DMS114 treated with DMSO at 0.1 percent for 48 hours (cell line): ENCODE measurements around the gene KIF18A.

ENCODE experiments used
- DNase-seq: peaks from one replicate; lab custom pipeline; 2025; ENCODE audit not compliant: unreplicated experiment; lab: John Stamatoyannopoulos, UW

The KIF18A gene

DNA sequence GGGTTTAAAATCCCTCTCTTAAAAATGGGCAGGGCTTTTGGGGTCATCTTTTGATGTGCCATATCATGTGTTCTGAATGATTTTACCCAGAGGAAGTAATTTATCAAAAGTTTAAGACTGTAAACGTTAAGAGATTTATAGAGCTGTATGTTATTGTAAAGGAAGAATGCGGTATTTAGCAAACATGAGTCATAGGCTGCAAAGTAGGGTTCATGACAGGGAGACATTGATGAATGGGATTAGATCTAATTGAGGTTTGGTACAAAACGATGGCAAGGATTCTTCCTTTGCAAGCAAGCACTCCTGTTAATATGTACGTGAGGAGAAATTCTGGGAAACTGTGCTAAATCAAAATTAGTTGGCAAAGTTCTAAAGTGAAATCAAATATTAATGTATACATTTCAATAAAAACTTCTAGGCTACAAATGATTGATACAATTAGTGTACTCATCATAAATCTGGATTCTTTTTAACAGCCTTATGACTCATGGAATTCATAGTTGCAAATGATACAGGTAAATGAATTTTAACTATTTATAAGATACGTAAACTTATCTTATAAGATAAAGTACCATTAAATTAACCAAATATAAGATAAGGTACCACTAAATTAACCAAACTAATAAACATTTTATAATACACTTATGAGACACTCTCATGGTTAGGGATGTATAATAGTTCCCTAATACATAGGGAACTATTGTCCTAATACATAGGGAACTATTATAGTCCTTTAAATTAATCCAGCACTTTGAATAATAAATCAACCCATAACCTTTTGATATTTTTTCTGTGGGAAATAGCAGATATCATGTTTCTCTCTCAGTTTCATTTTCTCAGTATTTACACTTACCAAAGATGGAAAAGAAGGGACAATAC lies 58.4 kb downstream of the KIF18A start:
- no peak for DNase-seq

DNA sequence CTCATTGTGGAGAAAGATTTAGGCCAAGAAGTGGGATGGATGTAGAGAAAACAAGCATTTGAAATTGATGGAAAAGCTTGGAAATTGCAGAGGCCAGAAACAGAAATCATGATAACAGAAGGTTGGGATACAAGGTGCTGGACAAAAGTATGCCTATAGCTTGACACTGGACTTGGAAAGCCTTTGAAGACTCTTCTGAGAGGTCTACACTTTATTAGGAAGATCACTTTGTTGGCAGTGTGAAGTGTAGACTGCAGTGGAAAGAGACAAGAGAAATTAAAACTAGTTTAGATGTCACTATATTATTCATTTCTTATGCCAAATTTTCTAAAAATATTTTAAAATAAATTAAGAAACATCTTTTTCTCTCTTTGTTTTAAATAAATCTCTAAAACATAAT lies 59.1 kb downstream of the KIF18A start:
- no peak for DNase-seq

DNA sequence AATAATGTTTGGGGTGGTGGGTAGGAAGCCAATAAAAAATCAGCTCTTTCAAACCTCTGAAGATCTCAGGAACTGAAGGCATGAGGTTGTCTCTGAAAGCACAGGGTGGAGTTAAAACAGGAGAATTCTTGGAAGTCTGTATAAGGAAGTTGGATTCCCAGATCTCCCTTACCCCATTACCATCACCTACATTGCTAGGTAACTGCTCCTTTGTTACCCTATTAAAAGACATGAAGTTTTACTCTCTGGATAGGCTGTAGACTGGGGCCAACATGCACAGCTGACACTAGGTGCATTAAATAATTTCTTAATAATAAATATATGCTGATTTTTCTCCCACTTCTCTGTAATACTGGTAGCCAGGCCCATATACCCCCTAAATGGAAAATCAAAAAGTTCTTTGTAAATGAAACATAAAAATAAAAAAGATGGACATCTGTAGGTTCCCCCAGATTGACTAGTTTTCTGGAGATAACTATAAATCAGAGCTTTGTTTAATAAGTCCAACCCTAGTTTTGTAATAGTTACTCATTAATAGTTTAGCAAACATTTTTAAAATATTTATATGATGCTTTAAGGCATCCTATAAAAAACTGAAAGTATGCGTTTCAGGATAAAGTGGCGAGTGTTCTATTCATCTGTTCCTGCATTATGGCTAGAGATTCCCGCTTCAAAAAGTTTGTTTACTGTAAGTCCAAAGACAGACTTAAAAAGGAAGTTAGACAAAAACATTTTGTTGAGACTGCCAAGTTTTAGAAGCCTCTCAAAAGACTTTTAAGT lies 63.8 kb downstream of the KIF18A start:
- DNase-seq = no peak

DNA sequence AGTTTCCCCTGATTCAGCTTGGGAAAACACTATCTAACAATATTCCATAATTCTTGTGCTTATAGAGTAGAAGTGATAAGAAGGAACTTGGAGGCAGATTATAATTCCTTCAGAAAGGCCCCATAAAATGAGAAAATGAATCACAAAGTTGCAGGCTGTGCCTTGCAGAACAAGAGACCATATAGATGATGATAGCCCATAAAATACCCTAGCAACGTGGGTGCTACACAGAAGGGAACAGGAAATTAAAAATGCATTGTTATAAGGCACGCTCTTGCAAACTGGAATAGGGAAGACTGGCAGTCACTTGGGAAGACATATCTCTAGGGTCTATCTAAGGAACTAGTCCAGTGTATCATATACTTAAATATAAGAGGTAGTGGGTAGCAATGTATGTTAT lies 67.6 kb downstream of the KIF18A start:
- DNase-seq = no peak

DNA sequence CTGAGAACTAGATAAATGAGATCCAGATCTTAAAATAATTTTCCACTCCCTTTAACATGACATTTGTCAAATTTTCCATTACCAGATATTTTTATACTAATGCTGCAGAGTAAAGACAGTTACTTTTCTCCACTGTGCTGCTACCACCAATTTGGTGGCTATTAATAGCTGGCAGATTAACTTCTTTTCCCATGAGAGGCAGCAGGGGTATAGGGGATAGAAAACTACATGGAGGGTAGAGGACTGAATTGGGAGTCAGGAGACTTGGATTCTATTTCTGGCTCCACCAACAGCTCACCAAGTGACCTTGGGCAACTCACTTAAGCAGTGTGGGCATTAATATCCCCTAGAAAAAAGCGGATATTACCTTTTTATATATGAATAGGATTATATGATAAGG lies 69.2 kb downstream of the KIF18A start:
- no peak for DNase-seq

DNA sequence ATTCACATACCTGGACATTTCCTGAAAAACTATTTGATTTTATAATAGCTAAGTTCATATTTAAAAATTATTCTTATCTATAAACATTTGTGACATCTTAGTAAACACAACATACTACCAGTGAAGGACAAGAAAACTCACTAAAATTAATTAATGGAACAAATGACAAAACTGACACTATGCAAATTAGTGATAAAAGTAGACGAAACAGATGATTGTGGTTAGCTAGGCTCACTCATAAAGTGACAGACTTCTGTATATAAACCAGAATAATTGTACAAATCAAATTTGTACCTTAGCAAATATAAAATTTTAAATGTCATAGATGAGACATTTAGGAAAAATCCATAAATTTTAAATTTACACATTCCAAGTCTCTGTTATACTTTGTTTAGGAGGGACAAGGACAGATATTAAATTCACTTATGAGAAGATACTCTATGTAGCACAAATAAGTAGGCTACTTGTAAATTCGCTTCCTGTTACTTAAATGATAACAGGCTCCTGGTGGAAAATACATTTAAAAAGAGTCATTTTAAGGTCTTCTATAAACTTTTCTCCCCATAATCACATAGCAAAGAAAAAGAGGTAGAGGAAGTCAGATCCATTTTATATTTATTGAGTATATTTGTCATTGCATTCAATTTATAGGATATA lies 81.2 kb downstream of the KIF18A start:
- DNase-seq = no peak

DNA sequence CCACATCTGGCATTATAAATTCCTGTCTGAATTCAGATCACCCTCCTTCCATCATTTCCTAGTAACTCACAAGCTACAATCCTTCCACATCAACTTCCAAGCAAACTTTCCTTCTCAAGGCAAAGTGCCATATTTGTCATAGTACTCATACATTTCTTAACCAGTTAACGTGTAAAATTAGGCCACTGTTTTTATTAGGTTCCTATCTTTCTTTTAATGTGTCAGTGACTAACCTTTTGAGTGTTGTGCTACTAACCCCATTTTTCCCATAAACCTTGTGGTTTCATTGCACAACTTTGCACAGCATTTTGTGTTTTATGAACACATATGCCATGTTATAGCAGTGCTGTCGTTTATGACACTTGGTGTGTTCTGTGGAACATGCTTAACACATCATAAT lies 90.1 kb downstream of the KIF18A start:
- DNase-seq = no peak

DNA sequence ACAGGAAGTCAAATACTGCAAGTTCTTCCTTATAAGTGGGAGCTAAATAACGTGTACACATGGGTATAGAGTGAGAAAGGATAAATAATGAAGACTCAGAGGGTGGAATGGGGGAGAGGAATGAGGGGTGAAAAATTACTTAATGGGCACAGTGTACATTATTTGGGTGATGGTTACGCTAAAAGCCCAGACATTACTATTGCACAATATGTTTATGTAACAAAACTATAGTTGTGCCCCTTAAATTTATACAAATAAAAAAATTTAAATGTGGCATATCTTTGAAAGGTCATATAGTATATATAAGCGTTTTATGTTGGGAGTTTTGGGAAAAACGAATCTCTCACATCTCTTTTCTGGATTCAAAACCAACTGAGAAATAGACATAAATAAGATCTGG lies 96.1 kb downstream of the KIF18A start:
- DNase-seq = no peak

DNA sequence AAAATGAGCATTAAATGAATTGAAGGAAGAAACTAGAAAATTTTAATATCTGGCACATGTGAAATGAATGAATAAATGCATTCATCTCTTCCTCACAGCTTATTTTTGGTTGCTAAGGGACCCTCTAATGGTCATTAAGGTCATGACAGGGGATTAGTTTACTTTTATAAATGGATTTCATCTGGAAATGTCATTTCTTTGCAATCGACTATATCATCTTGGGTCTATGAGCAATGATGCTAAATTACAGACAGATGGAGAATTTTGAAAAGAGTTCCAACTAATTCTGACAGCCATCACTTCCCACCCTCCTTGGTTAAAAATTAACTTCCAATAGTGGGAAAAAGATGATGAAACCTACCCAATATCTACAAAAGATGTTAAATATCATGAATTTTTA lies 98.0 kb downstream of the KIF18A start:
- no peak for DNase-seq

DNA sequence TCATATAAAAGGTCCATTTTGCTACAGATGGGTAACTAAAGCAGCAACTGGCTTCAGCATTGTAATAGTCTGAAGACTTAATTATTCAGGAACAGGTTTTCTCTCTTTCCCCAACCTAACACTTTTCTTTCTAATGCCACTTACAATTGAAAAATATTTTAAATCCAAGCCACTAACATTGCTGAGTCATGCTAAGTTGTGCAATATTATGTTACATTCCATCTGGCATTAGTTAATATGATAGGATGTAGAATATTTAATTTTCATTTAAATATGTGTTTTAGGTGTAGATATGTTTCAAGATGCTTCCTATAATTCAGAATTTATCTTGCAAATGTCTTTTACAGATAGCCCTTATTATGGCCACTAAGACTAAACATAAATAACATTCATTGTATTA lies 98.6 kb downstream of the KIF18A start:
- DNase-seq = no peak

DNA sequence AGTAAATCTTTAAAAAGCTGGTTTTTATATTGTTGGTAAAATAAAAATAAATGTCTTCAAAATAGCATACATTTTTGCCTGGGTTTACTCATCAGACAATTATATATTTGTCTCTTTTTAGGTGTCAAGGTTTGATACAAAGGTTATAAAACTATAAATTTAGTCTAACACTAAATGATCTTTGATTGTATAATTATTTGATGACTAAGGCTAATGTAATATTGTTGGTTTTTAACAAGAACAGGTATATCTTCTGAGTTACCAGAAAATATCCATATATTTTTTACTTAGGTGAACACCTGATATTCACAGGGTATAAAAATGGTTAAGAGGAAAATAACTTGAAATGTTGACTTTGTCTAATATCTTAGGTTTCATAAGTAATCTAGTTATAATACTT lies 104.3 kb downstream of the KIF18A start:
- DNase-seq = no peak

DNA sequence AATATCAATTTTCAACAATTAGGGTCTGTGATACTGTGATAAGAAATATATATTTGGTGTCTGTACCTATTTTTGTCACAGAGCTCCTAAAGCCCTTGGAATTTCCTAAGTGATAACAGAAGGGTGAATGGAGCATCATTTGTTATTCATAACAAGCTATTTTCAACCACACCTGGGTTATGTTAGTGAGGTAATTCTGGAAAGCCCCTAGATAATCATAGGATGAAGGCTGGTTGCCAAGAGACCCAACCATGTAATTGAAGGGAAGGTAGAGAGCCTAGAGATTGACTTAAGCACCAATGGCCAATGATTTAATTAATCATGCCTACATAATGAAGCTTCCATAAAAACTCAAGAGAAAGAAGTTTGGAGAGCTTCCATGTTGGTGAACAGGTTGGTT lies 109.4 kb downstream of the KIF18A start:
- no peak for DNase-seq

DNA sequence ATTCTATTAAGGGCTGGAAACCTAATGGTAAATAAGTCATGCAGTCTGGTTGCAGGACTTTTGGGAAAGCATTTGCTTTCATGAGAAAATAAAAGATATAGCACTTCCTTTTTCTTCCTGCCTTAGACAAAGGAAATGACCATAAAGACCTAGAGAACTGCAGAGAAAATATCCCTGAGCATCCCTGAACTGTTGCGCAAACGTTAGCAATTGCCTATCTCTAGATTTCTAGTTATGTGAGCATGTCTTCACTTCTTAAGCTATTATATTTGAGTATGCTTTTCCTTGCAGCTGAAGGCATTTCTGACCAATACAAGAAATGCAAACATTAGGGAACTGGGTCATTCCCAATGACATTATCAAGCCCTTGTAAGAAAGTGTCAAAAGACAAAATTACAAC lies 110.6 kb downstream of the KIF18A start:
- no peak for DNase-seq

DNA sequence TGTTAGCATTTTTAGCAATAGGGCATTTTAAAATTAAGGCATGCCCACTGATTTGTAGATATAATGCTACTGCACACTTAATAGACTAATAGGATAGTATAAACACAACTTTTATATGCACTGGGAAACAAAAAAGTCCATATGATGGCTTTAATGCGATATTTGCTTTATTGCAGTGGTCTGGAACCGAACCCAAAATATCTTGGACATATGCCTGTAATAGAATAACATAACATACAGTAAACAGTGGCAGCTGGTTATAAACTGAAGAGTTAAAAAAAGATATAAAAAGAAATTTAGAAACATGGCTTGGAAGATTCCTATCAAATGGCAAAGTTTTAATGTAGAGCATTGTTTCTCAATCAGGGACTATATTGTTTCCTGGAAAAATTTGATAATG lies 111.9 kb downstream of the KIF18A start:
- no peak for DNase-seq

DNA sequence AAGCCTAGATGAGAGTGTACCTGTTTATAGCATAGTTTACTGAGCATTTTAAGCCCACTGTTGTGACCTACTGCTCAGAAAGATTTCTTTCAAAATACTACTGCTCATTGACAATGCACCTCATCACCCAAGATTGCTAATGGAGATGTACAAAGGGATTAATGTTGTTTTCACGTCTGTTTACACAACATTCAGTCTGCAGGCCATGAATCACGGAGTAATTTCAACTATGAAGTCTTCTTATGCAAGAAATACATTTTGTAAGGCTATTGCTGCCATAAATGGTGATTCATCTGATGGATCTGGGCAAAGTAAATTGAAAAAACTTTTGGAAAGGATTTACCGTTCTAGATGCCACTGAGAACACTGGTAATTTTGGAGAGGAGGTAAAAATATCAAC lies 112.9 kb downstream of the KIF18A start:
- DNase-seq = no peak

DNA sequence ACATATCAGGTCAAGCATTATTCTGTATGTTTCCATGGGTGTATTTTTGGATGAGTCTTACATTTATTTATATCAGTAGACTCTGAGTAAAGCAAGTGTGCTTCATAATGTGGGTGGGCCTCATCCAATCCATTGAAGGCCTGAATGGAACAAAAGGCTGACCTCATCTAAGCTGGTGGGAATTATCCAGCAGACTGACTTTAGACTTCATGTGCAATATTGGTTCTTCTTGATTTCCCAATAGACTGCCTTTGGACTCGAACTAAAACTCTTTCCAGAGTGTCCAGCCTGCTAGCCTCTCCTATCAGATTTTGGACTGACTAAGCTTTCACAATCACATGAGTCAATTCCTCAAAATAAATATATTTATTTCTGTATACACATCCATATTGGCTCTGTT lies 116.2 kb downstream of the KIF18A start:
- no peak for DNase-seq

DNA sequence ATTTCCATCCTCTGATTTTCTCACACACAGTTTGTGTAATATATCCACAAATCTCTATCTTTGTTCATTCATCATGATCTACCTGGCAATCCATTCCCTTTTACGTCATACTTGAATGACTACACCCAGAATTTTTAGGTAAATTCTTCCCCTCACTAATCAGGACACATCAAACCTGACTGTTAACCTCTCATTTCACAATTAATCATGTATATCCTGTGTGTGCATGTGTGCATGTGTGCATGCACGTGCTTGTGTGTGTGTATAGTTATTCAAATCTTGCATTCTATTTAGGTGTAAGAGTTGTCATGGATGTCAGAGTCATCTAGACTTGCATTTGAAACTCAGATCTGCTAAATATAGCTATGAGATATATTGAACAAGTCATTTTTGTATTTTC lies 130.4 kb downstream of the KIF18A start:
- DNase-seq = no peak

DNA sequence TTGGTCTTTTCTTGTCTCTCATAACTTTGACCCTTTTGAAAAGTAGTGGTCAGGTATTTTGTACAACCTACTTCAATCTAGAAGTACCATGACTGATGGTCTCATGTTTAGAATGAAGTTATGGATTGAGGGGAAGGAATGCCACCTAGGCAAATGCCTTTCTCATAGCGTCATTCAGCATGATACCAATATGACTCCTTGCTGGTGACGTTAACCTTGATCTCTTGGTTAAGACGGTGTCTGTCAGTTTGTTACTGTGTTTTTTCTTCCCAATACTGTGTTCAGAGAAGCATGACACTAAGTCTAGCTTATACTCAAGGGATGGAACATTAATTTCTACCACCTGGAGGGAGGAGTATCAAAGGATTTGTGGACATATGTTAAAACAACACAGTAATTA lies 130.9 kb downstream of the KIF18A start:
- no peak for DNase-seq

DNA sequence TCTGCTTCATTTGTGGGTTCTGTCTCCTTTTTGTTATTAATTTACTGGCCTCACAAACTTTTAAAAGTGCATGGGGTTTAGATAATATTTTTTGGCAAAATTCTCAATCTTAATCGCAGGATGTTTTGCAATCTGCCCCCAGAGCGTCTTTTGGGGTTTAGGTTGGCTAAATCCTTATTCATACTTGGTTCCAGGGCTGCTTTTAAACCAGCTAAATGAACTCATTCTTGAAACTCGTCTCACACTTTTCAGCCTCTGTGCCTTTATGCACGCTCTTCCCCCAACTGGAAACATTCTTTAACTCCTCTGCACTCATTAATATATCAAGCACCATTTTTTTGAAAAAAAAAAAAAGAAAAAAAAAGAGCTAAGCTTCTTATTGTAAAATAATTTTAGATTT lies 131.7 kb downstream of the KIF18A start:
- no peak for DNase-seq

DNA sequence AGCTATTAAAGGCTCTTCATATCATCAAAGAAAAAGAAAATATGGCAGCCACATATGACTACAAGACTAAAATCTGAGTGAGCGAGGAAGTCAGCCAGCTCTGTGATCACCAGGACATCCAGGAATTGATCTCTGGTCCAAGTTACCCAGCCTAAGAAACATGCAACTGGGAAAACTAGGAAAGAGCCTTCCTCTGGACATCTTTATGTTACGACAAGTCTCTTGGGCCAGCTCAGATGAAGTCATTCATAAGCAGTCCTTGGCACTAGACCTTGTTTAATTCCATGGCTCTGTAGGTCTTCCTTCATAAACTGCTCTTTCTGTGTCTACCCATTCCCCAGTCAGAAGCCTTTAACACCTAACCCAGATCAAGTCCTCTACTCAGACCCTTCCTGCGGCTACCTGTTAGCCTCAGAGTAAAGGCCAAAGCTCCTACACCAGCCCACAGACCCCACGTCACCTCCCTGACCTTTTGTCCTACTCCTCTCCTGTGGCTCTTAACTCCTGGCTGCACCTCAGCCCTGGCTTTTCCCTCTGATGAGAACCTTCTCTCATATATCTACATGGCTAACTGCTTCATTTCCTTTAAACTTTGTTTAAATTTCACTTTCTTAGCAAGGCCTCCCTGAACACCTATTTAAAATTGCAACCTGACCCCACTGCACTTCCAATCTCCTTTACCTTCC lies 134.0 kb downstream of the KIF18A start:
- no peak for DNase-seq

DNA sequence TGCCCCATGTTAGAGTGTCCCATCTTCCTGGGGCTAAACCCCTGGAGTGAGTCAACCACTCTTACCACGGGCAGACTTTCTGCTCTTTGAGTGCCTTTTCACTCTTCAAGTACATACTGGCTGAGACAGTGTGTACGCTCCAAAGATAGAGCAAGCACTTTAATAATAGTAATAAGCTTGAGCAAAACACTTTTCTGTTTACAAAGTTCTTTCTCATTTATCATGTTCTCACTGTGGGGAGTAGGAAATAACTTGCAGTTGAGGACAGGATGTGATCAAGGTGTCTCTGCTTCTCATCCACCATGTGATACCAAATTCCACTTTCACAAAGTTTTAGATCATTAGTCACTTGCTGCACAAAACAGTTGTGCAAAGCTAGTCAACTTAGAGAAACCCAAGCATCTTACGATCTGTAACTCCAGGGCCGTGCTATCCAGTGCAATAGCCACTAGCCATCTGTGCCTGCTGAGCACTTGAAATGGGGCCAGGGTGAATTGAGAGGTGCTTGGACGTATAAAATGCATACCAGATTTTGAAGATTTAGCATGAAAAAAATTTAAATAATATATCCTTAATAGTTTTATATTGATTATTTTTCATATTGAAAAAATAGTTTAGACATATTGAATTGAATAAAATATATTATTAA lies 135.3 kb downstream of the KIF18A start:
- no peak for DNase-seq
